IMR-90 (cell line): Measurements from ENCODE around the gene ARHGAP45. TPM values are rescaled to one million over a fixed set of nuclear protein-coding genes. Genes with fewer than 3 reads are reported as not detected.

ENCODE experiments used
- ATAC-seq: fragments of 200-7000 bp; cut with Tn5 transposase; 2 replicates; pipeline ENCODE4 v1.9.1; 2020; ENCODE audit warnings: low read depth, mild to moderate bottlenecking, moderate library complexity
- BruUV-seq: library from RNA; stranded (reverse); fragments of 400-500 nt; replicated peaks from 2 replicates; lab custom pipeline; 2021; lab: Mats Ljungman, UMichigan
- CTCF ChIA-PET: fragments of 300-600 bp; formaldehyde crosslinking; extraction: SDS; loops from one replicate; lab custom pipeline; 2021; ENCODE audit warnings: antibody characterized with exemption; lab: Yijun Ruan, JAX
- POLR2A ChIA-PET: fragments of 300-600 bp; sonication (Branson Sonifier 250); formaldehyde crosslinking; loops from one replicate; lab custom pipeline; 2022; ENCODE audit warnings: antibody characterized with exemption; ENCODE audit not compliant: unreplicated experiment; lab: Charles Lee
- DNase-seq: peaks from one replicate; pipeline ENCODE4 v3.0.0; 2013
- H2AFZ ChIP-seq: replicated peaks from 2 replicates; pipeline ENCODE3; 2013; ENCODE audit warnings: low read length, mild to moderate bottlenecking; ENCODE audit not compliant: poor library complexity
- H2AK5ac ChIP-seq: 2 replicates; pipeline ENCODE4 v1.6.1; 2013; ENCODE audit warnings: low read depth, low read length, inconsistent platforms
- H2AK9ac ChIP-seq: replicated peaks from 2 replicates; pipeline ENCODE3; 2013; ENCODE audit warnings: mild to moderate bottlenecking, low read depth, low read length, moderate library complexity; ENCODE audit not compliant: poor library complexity
- H2BK120ac ChIP-seq: 2 replicates; pipeline ENCODE4 v1.6.1; 2013; ENCODE audit warnings: low read depth, low read length, inconsistent platforms
- H2BK15ac ChIP-seq: 3 replicates; pipeline ENCODE4 v1.6.1; 2013; ENCODE audit warnings: low read depth, low read length, inconsistent platforms
- H2BK20ac ChIP-seq: 2 replicates; pipeline ENCODE4 v1.6.1; 2013; ENCODE audit warnings: low read depth, mild to moderate bottlenecking, inconsistent platforms, low read length, moderate library complexity
- H2BK5ac ChIP-seq: 2 replicates; pipeline ENCODE4 v1.6.1; 2013; ENCODE audit warnings: mild to moderate bottlenecking, low read depth, low read length, inconsistent platforms; ENCODE audit not compliant: poor library complexity, severe bottlenecking
- H3K14ac ChIP-seq: replicated peaks from 2 replicates; pipeline ENCODE4 v1.6.1; 2013; ENCODE audit warnings: low read depth, low read length, inconsistent platforms
- H3K18ac ChIP-seq: 2 replicates; pipeline ENCODE4 v1.6.1; 2013; ENCODE audit warnings: low read depth, low read length, control low read depth
- H3K23ac ChIP-seq: 2 replicates; pipeline ENCODE4 v1.6.1; 2013; ENCODE audit warnings: low read depth, low read length, inconsistent platforms
- H3K27ac ChIP-seq: 2 replicates; pipeline ENCODE4 v1.5.1; 2013; ENCODE audit warnings: mild to moderate bottlenecking, control low read depth, low read length; ENCODE audit not compliant: insufficient read depth
- H3K27me3 ChIP-seq: 2 replicates; pipeline ENCODE4 v1.6.1; 2013; ENCODE audit warnings: low read length; ENCODE audit not compliant: control insufficient read depth, insufficient read depth
- H3K36me3 ChIP-seq: 2 replicates; pipeline ENCODE4 v1.6.1; 2013; ENCODE audit warnings: low read length, mixed read lengths; ENCODE audit not compliant: control insufficient read depth, insufficient read depth
- H3K4ac ChIP-seq: 2 replicates; pipeline ENCODE4 v1.6.1; 2013; ENCODE audit warnings: low read depth, low read length, inconsistent platforms
- H3K4me1 ChIP-seq: 2 replicates; pipeline ENCODE4 v1.6.1; 2013; ENCODE audit warnings: low read length, mixed read lengths; ENCODE audit not compliant: control insufficient read depth, insufficient read depth
- H3K4me2 ChIP-seq: 2 replicates; pipeline ENCODE4 v1.6.1; 2013; ENCODE audit warnings: low read depth, mild to moderate bottlenecking, control low read depth, low read length, moderate library complexity
- H3K4me3 ChIP-seq: 2 replicates; pipeline ENCODE4 v1.5.1; 2013; ENCODE audit warnings: low read depth, mild to moderate bottlenecking, control low read depth, low read length, moderate library complexity; ENCODE audit not compliant: insufficient read depth
- H3K56ac ChIP-seq: 2 replicates; pipeline ENCODE4 v1.6.1; 2013; ENCODE audit warnings: low read length, inconsistent platforms; ENCODE audit not compliant: insufficient read depth; ENCODE audit errors: extremely low read depth
- H3K79me1 ChIP-seq, 2 experiments: 2 replicates each; pipeline ENCODE4 v1.6.1; 2013; ENCODE audit warnings: low read length in 2 of 2, inconsistent platforms in 1 of 2, low read depth in 1 of 2
- H3K9ac ChIP-seq: 2 replicates; pipeline ENCODE4 v1.6.1; 2013; ENCODE audit warnings: low read depth, low read length, control low read depth
- H3K9me1 ChIP-seq: 2 replicates; pipeline ENCODE4 v1.6.1; 2013; ENCODE audit warnings: low read length, inconsistent platforms; ENCODE audit not compliant: insufficient read depth
- H3K9me3 ChIP-seq: 2 replicates; pipeline ENCODE4 v1.6.1; 2013; ENCODE audit warnings: low read length; ENCODE audit not compliant: control insufficient read depth, insufficient read depth
- H4K20me1 ChIP-seq: 2 replicates; pipeline ENCODE4 v1.6.1; 2013; ENCODE audit warnings: low read length, inconsistent platforms; ENCODE audit not compliant: insufficient read depth
- H4K5ac ChIP-seq: 2 replicates; pipeline ENCODE4 v1.6.1; 2013; ENCODE audit warnings: mild to moderate bottlenecking, low read depth, low read length, control low read depth
- H4K8ac ChIP-seq, 2 experiments: 2 replicates each; pipeline ENCODE4 v1.6.1; 2013; ENCODE audit warnings: low read depth in 2 of 2, low read length in 2 of 2, control low read depth in 1 of 2, inconsistent platforms in 1 of 2
- H4K91ac ChIP-seq: 2 replicates; pipeline ENCODE4 v1.6.1; 2013; ENCODE audit warnings: low read depth, low read length, inconsistent platforms; ENCODE audit not compliant: insufficient read depth
- MAFK ChIP-seq: IDR thresholded peaks from 2 replicates; pipeline ENCODE4 v1.6.1; 2012; ENCODE audit warnings: low read depth, low read length, improper control_type of control experiment
- MAZ ChIP-seq: IDR thresholded peaks from 2 replicates; pipeline ENCODE4 v1.6.1; 2012; ENCODE audit warnings: low read depth, mild to moderate bottlenecking, low read length, improper control_type of control experiment, moderate library complexity, borderline replicate concordance
- MXI1 ChIP-seq: IDR thresholded peaks from 2 replicates; pipeline ENCODE4 v1.6.1; 2012; ENCODE audit warnings: low read depth, mild to moderate bottlenecking, low read length, moderate library complexity, borderline replicate concordance
- WGBS, 2 experiments: methylation state at CpG; one replicate each; pipeline versions ENCODE4 v1.1.5 to v1.1.7; 2013; ENCODE audit warnings: missing lambda C conversion rate in 2 of 2; ENCODE audit not compliant: insufficient read length in 1 of 2; ENCODE audit errors: extremely low coverage in 2 of 2; 5-methylcytosine and 5-hydroxymethylcytosine counted together
- dilution Hi-C: fragments of 300-500 bp; cut with HindIII; formaldehyde crosslinking; loops from one replicate; pipeline ENCODE4 v1.14.3; 2018; ENCODE audit warnings: low sequenced_read_pairs; ENCODE audit not compliant: unreplicated experiment
- in situ Hi-C: fragments of 300-500 bp; cut with MboI; formaldehyde crosslinking; loops from 3 replicates; pipeline ENCODE4 v1.14.3; 2019; ENCODE audit warnings: low sequenced_read_pairs, inconsistent platforms, mixed read lengths
- intact Hi-C: fragments of 100-400 bp; cut with micrococcal nuclease; formaldehyde crosslinking; loops from 2 replicates; pipeline ENCODE4 v1.10.0; 2022
- polyA plus RNA-seq, 3 experiments: library from polyadenylated mRNA; depleted of rRNA; stranded (reverse); fragments of >200 nt; gene quantifications; 2 replicates each; pipeline ENCODE4 v1.2.3, GENCODE V29; 2012; ENCODE audit warnings: low replicate concordance in 1 of 3
- total RNA-seq: library from RNA; depleted of rRNA; stranded (reverse); fragments of >200 nt; gene quantifications from 2 replicates; pipeline ENCODE4 v1.2.3, GENCODE V29; 2012

ARHGAP45 gene
- total and polyA plus RNA-seq, 2 of the 4 experiments (the other 2 are of a cell fraction), result 1.3 to 1.7 TPM

- ATAC-seq (peak; percentile 55), DNase-seq (peak; percentile 95)
- Histone ChIP-seq H4K91ac (peak overlapping the region; percentile 91), H3K36me3 (peaks cover 34% of the 10 kb centered on the region), H3K14ac (peak overlapping the region; percentile 97), H3K27ac (peak overlapping the region; percentile 99), H3K18ac (peak overlapping the region; percentile 90), H3K23ac (peak overlapping the region; percentile 92), H2AFZ (peak overlapping the region; percentile 77), H4K8ac (peak overlapping the region; percentile 90 to 100; a peak in 2 of 4 replicates), H2BK120ac (peak overlapping the region; percentile 67), H3K27me3 (no peaks in the 10 kb centered on the region), H3K4me1 (peaks cover 16% of the 10 kb centered on the region), H3K4me2 (peak overlapping the region; percentile 92), H3K79me1 (peaks cover 9 to 34% of the 10 kb centered on the region in 2 experiments; a peak in 3 of 4 replicates), H2AK9ac (peak overlapping the region; percentile 92), H3K4ac (peak overlapping the region; percentile 97), H2AK5ac (peak overlapping the region; percentile 93), H3K56ac (peak overlapping the region; percentile 61; the same call in 1 of the 2 replicates), H3K4me3 (peak overlapping the region; percentile 93), H4K5ac (peak overlapping the region; percentile 75), H2BK5ac (peak overlapping the region; percentile 87), H3K9me1 (peaks cover 8% of the 10 kb centered on the region; the same call in 1 of the 2 replicates), H3K9ac (peak overlapping the region; percentile 98), H2BK20ac (no peak overlapping the region), H4K20me1 (peaks cover 64% of the 10 kb centered on the region), H3K9me3 (no peaks in the 10 kb centered on the region), H2BK15ac (no peak overlapping the region)
- POLR2A ChIA-PET, result interaction anchor here (0.5 to 1.5 kb wide), 10 partner anchors 9 to 1235 kb away, joined by 3 to 16 read pairs (median 4); partner anchors contain the start of gene ABCA7
- intact Hi-C loops (loop anchor here (5.0 kb wide), 1 partner anchor 74 kb away; the partner anchor contains the start of gene GPX4), in situ Hi-C loops (no loop called here), dilution Hi-C loops (no loop called here)
- WGBS, 2 experiments, result 2% methylated on average over 16 of the region's 58 CpGs; no CpG with 5 or more reads in 1 of the 2 experiments
- BruUV-seq, result no TSS peak
- CTCF ChIA-PET, result no interaction called here
- TF ChIP-seq MXI1 (0 out of 2 replicates have a peak, but pooled peaks have one; percentile 7), MAFK (no peak), MAZ (peak; percentile 77; the same call in 1 of the 2 replicates)
Observed at GRCh38 chr19:1028062-1028926, 38.7 kb upstream of the ARHGAP45 start.
